ENCODE measurements around the gene RNASE7.

- TF ChIP-seq CTCF (IDR thresholded peaks at IDR 0.05) = no peak
- TF ChIP-seq POLR2A (IDR thresholded peaks at IDR 0.05) = no peak
These were observed 17.9 kb downstream of the RNASE7 start for GRCh38 chr14:21059842-21060613.

Measured in uterus (tissue), 2 donors.